Gastroesophageal sphincter (tissue), 4 donors: ENCODE results near the gene BCL2. TPM values are rescaled to one million over a fixed set of nuclear protein-coding genes. Genes with fewer than 3 reads are reported as not detected.

ENCODE experiments used
- ATAC-seq: fragments of 150-250 bp; one replicate; pipeline ENCODE4 v1.9.1; 2016; ENCODE audit warnings: mild to moderate bottlenecking, moderate library complexity
- H3K27ac ChIP-seq, 4 donors: fragments of 200-600 bp; sonication (generic) in 3 of 4; 1 replicate in 3 of 4; 2 replicates in 1 of 4; pipeline ENCODE4 v1.5.1; 2016 to 2019
- H3K27me3 ChIP-seq: fragments of 200-600 bp; sonication (generic); one replicate; pipeline ENCODE4 v1.5.1; 2019
- H3K36me3 ChIP-seq, 2 donors: fragments of 200-600 bp; sonication (generic); one replicate each; pipeline ENCODE4 v1.5.1; 2019; ENCODE audit warnings: control low read depth in 1 of 2
- H3K4me1 ChIP-seq, 3 donors: fragments of 200-600 bp; sonication (generic); 1 replicate in 2 of 3; 2 replicates in 1 of 3; pipeline ENCODE4 v1.5.1; 2016 to 2019; ENCODE audit warnings: control low read depth in 2 of 3
- H3K4me3 ChIP-seq, 2 donors: fragments of 200-600 bp; sonication (generic); one replicate each; pipeline ENCODE4 v1.5.1; 2019; ENCODE audit warnings: mild to moderate bottlenecking in 1 of 2, moderate library complexity in 1 of 2
- H3K9me3 ChIP-seq, 3 donors: fragments of 200-600 bp; sonication (generic); one replicate each; pipeline ENCODE4 v1.5.1; 2017 to 2019; ENCODE audit warnings: control low read depth in 2 of 3
- EP300 ChIP-seq: sonication (generic); formaldehyde crosslinking; IDR thresholded peaks from one replicate; pipeline ENCODE4 v1.6.1; 2017; ENCODE audit warnings: antibody characterized with exemption, mild to moderate bottlenecking
- POLR2A ChIP-seq, 2 donors: fragments of 450-650 bp; IDR thresholded peaks; one replicate each; pipeline ENCODE4 v1.6.1; 2017; ENCODE audit warnings: antibody characterized with exemption in 2 of 2, mild to moderate bottlenecking in 2 of 2, moderate library complexity in 1 of 2
- POLR2AphosphoS5 ChIP-seq: sonication (generic); formaldehyde crosslinking; IDR thresholded peaks from one replicate; pipeline ENCODE4 v1.6.1; 2017; ENCODE audit warnings: antibody characterized with exemption
- WGBS, 2 donors: methylation state at CpG; one replicate each; pipeline ENCODE4 v1.1.5; 2018; ENCODE audit warnings: low coverage in 1 of 2; 5-methylcytosine and 5-hydroxymethylcytosine counted together
- total RNA-seq, 4 donors: library from RNA; depleted of rRNA; stranded (reverse); fragments of >200 nt; gene quantifications; one replicate each; pipeline ENCODE4 v1.1.0, GENCODE V29; 2016
- TF ChIP-seq, protein P1 (sequence below), 4 experiments: fragments of 200-600 bp in 2 of 4; fragments of 450-650 bp in 2 of 4; sonication (generic) in 1 of 4; IDR thresholded peaks; one replicate each; pipeline ENCODE4 v1.5.1; 2017 to 2019; ENCODE audit warnings: antibody characterized with exemption in 4 of 4, mild to moderate bottlenecking in 2 of 4, moderate library complexity in 2 of 4

BCL2 gene
- total RNA-seq, 4 donors from 2014 or later: 31.2 to 41.7 (median 32.7) TPM

GRCh38 chr18:63266888-63267790 lies 52.4 kb downstream of the BCL2 start:
- no peak for ATAC-seq
- 85 to 87% methylated on average over 3 to 8 of the region's 8 CpGs for WGBS, 2 donors
- H3K9me3 ChIP-seq: no peaks in the 10 kb centered on the region
- H3K36me3 ChIP-seq: no peaks in the 10 kb centered on the region
- no peak overlapping the region for H3K4me3 ChIP-seq
- peak overlapping the region in 1 of 4 donors; percentile 11 for H3K27ac ChIP-seq
- no peaks in the 10 kb centered on the region for H3K27me3 ChIP-seq
- H3K4me1 ChIP-seq: peaks cover 0 to 65% (median 8%) of the 10 kb centered on the region in 3 donors
- TF ChIP-seq, protein P1, sequence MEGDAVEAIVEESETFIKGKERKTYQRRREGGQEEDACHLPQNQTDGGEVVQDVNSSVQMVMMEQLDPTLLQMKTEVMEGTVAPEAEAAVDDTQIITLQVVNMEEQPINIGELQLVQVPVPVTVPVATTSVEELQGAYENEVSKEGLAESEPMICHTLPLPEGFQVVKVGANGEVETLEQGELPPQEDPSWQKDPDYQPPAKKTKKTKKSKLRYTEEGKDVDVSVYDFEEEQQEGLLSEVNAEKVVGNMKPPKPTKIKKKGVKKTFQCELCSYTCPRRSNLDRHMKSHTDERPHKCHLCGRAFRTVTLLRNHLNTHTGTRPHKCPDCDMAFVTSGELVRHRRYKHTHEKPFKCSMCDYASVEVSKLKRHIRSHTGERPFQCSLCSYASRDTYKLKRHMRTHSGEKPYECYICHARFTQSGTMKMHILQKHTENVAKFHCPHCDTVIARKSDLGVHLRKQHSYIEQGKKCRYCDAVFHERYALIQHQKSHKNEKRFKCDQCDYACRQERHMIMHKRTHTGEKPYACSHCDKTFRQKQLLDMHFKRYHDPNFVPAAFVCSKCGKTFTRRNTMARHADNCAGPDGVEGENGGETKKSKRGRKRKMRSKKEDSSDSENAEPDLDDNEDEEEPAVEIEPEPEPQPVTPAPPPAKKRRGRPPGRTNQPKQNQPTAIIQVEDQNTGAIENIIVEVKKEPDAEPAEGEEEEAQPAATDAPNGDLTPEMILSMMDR (IDR thresholded peaks at IDR 0.05): no peak
- TF ChIP-seq EP300: no peak
- no peak for TF ChIP-seq POLR2AphosphoS5
- TF ChIP-seq POLR2A (IDR thresholded peaks at IDR 0.05): no peak

DNA sequence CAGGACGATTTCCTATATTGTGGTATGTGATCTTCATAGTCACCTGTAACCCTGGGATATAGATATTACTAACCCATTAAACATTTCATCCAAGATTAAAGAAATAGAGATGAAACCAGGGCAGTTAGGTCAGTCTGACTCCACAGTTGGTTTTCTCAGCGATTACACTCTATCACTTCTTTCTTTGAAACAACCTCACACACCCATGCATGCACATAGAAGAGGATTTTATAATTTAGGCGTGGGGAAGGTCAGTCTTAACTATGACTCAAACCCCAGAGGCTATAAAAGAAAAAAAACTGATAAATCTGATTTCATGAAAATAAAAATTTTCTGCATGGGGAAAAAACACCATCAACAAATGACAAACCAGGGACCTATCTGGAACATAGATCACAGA lies 54.2 kb downstream of the BCL2 start:
- Histone ChIP-seq H3K36me3 (no peaks in the 10 kb centered on the region), H3K27ac (no peak overlapping the region), H3K9me3 (no peaks in the 10 kb centered on the region), H3K4me3 (no peak overlapping the region), H3K4me1 (peaks cover 0 to 69% (median 15%) of the 10 kb centered on the region in 3 donors), H3K27me3 (no peaks in the 10 kb centered on the region)
- ATAC-seq: no peak
- TF ChIP-seq, protein P1 (IDR thresholded peaks at IDR 0.05): no peak
- no peak for TF ChIP-seq POLR2A (IDR thresholded peaks at IDR 0.05)
- no peak for TF ChIP-seq EP300
- TF ChIP-seq POLR2AphosphoS5: no peak
- 67 to 85% methylated on average over 3 of the region's 3 CpGs for WGBS, 2 donors

- Histone ChIP-seq H3K36me3 (no peaks in the 10 kb centered on the region), H3K27ac (peak overlapping the region in 3 of 4 donors; percentile 50 to 86 (median 79)), H3K4me1 (peaks cover 0 to 73% (median 18%) of the 10 kb centered on the region in 3 donors), H3K27me3 (no peaks in the 10 kb centered on the region), H3K9me3 (no peaks in the 10 kb centered on the region), H3K4me3 (no peak overlapping the region)
- 86% methylated on average over 5 of the region's 9 CpGs; no CpG with 5 or more reads in 1 of the 2 donors for WGBS, 2 donors
- no peak for ATAC-seq
- TF ChIP-seq POLR2A (IDR thresholded peaks at IDR 0.05) (no peak), EP300 (no peak), POLR2AphosphoS5 (no peak)
- TF ChIP-seq, protein P1 (IDR thresholded peaks at IDR 0.05): no peak
Measured at GRCh38 chr18:63264871-63265270, 54.7 kb downstream of the BCL2 start.

GRCh38 chr18:63263444-63263843 lies 56.1 kb downstream of the BCL2 start:
- H3K4me1 ChIP-seq: peaks cover 0 to 82% (median 18%) of the 10 kb centered on the region in 3 donors
- TF ChIP-seq POLR2AphosphoS5 (no peak), POLR2A (IDR thresholded peaks at IDR 0.05) (no peak), EP300 (no peak)
- TF ChIP-seq, protein P1 (IDR thresholded peaks at IDR 0.05): no peak
- no peak for ATAC-seq
- no peaks in the 10 kb centered on the region for H3K9me3 ChIP-seq
- peak overlapping the region; percentile 23 to 32 for H3K4me3 ChIP-seq
- 33 to 93% methylated on average over 1 to 2 of the region's 2 CpGs for WGBS, 2 donors
- no peaks in the 10 kb centered on the region for H3K36me3 ChIP-seq
- no peaks in the 10 kb centered on the region for H3K27me3 ChIP-seq
- peak overlapping the region; percentile 79 to 97 (median 87) for H3K27ac ChIP-seq
